Vagina (tissue), 2 donors: ENCODE data around the gene NOTCH1. TPM values are rescaled to one million over a fixed set of nuclear protein-coding genes. Genes with fewer than 3 reads are reported as not detected.

ENCODE experiments used
- DNase-seq, 2 donors: peaks; one replicate each; pipeline ENCODE4 v3.0.0-alpha.2; 2017; ENCODE audit errors: extremely low spot score in 2 of 2
- H3K27ac ChIP-seq: fragments of 200-600 bp; sonication (generic); one replicate; pipeline ENCODE4 v1.5.1; 2019
- H3K27me3 ChIP-seq: fragments of 200-600 bp; sonication (generic); one replicate; pipeline ENCODE4 v1.5.1; 2019
- H3K36me3 ChIP-seq, 2 donors: fragments of 200-600 bp; sonication (generic); one replicate each; pipeline ENCODE4 v1.5.1; 2017 to 2019
- H3K4me1 ChIP-seq: fragments of 200-600 bp; sonication (generic); one replicate; pipeline ENCODE4 v1.5.1; 2019
- H3K4me3 ChIP-seq, 2 donors: fragments of 200-600 bp; sonication (generic); 1 replicate in 1 of 2; 2 replicates in 1 of 2; pipeline ENCODE4 v1.5.1; 2016 to 2019
- H3K9me3 ChIP-seq: fragments of 200-600 bp; sonication (generic); one replicate; pipeline ENCODE4 v1.5.1; 2019
- CTCF ChIP-seq, 3 experiments: fragments of 450-650 bp in 2 of 3; fragments of 200-600 bp in 1 of 3; sonication (generic) in 1 of 3; IDR thresholded peaks; one replicate each; pipeline ENCODE4 v1.5.1; 2017 to 2019; ENCODE audit warnings: antibody characterized with exemption in 3 of 3, mild to moderate bottlenecking in 2 of 3, moderate library complexity in 2 of 3
- POLR2A ChIP-seq, 2 donors: fragments of 450-650 bp; IDR thresholded peaks; one replicate each; pipeline ENCODE4 v1.6.1; 2017; ENCODE audit warnings: antibody characterized with exemption in 2 of 2, mild to moderate bottlenecking in 2 of 2, moderate library complexity in 2 of 2
- POLR2AphosphoS5 ChIP-seq, 2 donors: sonication (generic); formaldehyde crosslinking; IDR thresholded peaks; one replicate each; pipeline ENCODE4 v1.9.0; 2017; ENCODE audit warnings: antibody characterized with exemption in 2 of 2, mild to moderate bottlenecking in 2 of 2, low read depth in 1 of 2; ENCODE audit not compliant: insufficient read depth in 1 of 2
- intact Hi-C: fragments of 100-400 bp; cut with DNase I; formaldehyde crosslinking; loops from one replicate; pipeline ENCODE4 v1.15.1; 2023
- total RNA-seq: library from RNA; depleted of rRNA; stranded (reverse); fragments of >200 nt; gene quantifications from one replicate; pipeline ENCODE4 v1.2.3, GENCODE V29; 2016

The NOTCH1 gene
- total RNA-seq, 1 donor from 2014 or later = 67.0 TPM

GRCh38 chr9:136554870-136555269 lies 9.0 kb upstream of the NOTCH1 start:
- Histone ChIP-seq H3K36me3 (no peaks in the 10 kb centered on the region), H3K4me3 (no peak overlapping the region), H3K4me1 (peaks cover 42% of the 10 kb centered on the region), H3K27me3 (no peaks in the 10 kb centered on the region), H3K27ac (no peak overlapping the region), H3K9me3 (no peaks in the 10 kb centered on the region)
- no peak for DNase-seq
- TF ChIP-seq CTCF (IDR thresholded peaks at IDR 0.05) = no peak
- no peak for TF ChIP-seq POLR2AphosphoS5 (IDR thresholded peaks at IDR 0.05; ENCODE audit: insufficient read depth in 1 of 2, low read depth in 1 of 2)
- TF ChIP-seq POLR2A (IDR thresholded peaks at IDR 0.05) = no peak
- intact Hi-C loops = no loop called here

GRCh38 chr9:136553581-136553980 lies 7.7 kb upstream of the NOTCH1 start:
- no peak overlapping the region for H3K27ac ChIP-seq
- no peaks in the 10 kb centered on the region for H3K9me3 ChIP-seq
- H3K27me3 ChIP-seq = no peaks in the 10 kb centered on the region
- intact Hi-C loops = no loop called here
- TF ChIP-seq CTCF (IDR thresholded peaks at IDR 0.05) = no peak
- H3K4me1 ChIP-seq = peaks cover 49% of the 10 kb centered on the region
- H3K4me3 ChIP-seq = no peak overlapping the region
- H3K36me3 ChIP-seq = no peaks in the 10 kb centered on the region
- no peak for DNase-seq

DNA sequence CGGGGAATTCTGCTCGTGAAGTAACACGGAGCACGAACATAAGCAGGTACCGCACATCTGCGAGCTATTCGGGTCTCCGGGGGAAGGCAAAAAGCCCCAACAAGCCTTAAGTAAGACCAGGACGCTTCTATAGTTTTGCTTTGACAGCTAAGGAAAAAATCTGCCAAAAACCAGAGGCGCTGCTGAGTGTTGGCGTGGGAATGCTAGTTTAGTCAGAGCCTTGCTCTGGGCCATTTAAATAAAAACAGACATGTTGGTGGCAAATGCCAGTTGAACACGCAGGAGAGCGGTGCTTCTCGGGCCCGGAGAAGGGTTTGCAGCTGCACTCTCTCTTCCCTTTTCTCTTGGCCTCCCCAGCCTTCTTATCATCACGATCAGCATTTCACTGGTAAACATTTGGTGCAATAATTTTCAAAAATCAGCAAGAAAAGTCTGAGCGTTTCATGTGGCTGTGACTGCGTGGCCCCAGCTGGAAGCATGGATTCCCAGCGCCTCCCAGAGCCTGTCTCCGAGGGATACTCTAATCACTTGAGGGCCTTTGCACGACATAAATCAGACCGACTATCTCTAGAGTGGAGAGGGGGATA lies 6.4 kb upstream of the NOTCH1 start:
- Histone ChIP-seq H3K4me1 (peaks cover 52% of the 10 kb centered on the region), H3K36me3 (no peaks in the 10 kb centered on the region), H3K9me3 (no peaks in the 10 kb centered on the region), H3K27ac (peak overlapping the region; percentile 98), H3K4me3 (peak overlapping the region; percentile 29 to 39), H3K27me3 (no peaks in the 10 kb centered on the region)
- intact Hi-C loops = no loop called here
- no peak for DNase-seq
- no peak for TF ChIP-seq POLR2A (IDR thresholded peaks at IDR 0.05)
- TF ChIP-seq POLR2AphosphoS5 (IDR thresholded peaks at IDR 0.05; ENCODE audit: insufficient read depth in 1 of 2, low read depth in 1 of 2) = no peak
- no peak for TF ChIP-seq CTCF (IDR thresholded peaks at IDR 0.05)

GRCh38 chr9:136551401-136552116 lies 5.7 kb upstream of the NOTCH1 start:
- Histone ChIP-seq H3K4me1 (peaks cover 59% of the 10 kb centered on the region), H3K4me3 (peak overlapping the region; percentile 29 to 39), H3K27me3 (no peaks in the 10 kb centered on the region), H3K27ac (peak overlapping the region; percentile 98), H3K9me3 (no peaks in the 10 kb centered on the region), H3K36me3 (no peaks in the 10 kb centered on the region)
- TF ChIP-seq CTCF (IDR thresholded peaks at IDR 0.05) (no peak), POLR2A (IDR thresholded peaks at IDR 0.05) (no peak), POLR2AphosphoS5 (IDR thresholded peaks at IDR 0.05; ENCODE audit: insufficient read depth in 1 of 2, low read depth in 1 of 2) (peak; percentile 55 to 83)
- intact Hi-C loops = no loop called here
- DNase-seq = no peak
